K562 (cell line): Measurements from ENCODE around the gene GSTA4. TPM values are rescaled to one million over a fixed set of nuclear protein-coding genes. Genes with fewer than 3 reads are reported as not detected.
A peak's percentile ranks its signal among the peaks of the same experiment; 100 is the strongest.
"Not testable (repeated sequence)": the region's sequence is repeated elsewhere in the genome, so short reads cannot be mapped to it uniquely, and the experiment has no call there.

Experiments used
- ARID2 ChIP-seq: fragments of 450-650 bp; IDR thresholded peaks from 2 replicates; pipeline ENCODE4 v1.6.1; 2017; ENCODE audit warnings: antibody characterized with exemption, mild to moderate bottlenecking
- MGA ChIP-seq: fragments of 450-650 bp; IDR thresholded peaks from 2 replicates; pipeline ENCODE4 v1.6.1; 2016; ENCODE audit warnings: mild to moderate bottlenecking, moderate library complexity
- PBX2 ChIP-seq, 2 experiments: IDR thresholded peaks in 1 of 2; conservative IDR thresholded peaks in 1 of 2; 2 replicates each; pipeline ENCODE4 v1.6.1; 2016; ENCODE audit warnings: low read depth in 2 of 2, mild to moderate bottlenecking in 1 of 2, missing compliant biosample characterization in 1 of 2, missing genetic modification characterization in 1 of 2, moderate library complexity in 1 of 2
- SMAD4 ChIP-seq: fragments of 250-450 bp; sonication (Bioruptor Pico); conservative IDR thresholded peaks from 2 replicates; pipeline ENCODE4 v1.8.0; 2021; ENCODE audit warnings: inconsistent platforms, mild to moderate bottlenecking, moderate library complexity
- SP1 ChIP-seq: sonication (generic); formaldehyde crosslinking; IDR thresholded peaks from 2 replicates; pipeline ENCODE4 v1.8.1; 2022; ENCODE audit warnings: mild to moderate bottlenecking, missing genetic modification reagents
- ZBTB11 ChIP-seq, 3 experiments: fragments of 200-800 bp in 1 of 3; fragments of 250-450 bp in 1 of 3; fragments of 450-650 bp in 1 of 3; sonication (Bioruptor Pico) in 1 of 3; sonication (Bioruptor generic) in 1 of 3; formaldehyde crosslinking in 1 of 3; IDR thresholded peaks; 2 replicates each; pipeline versions ENCODE4 v1.6.1 to v1.8.0; 2016 to 2022; ENCODE audit warnings: mild to moderate bottlenecking in 2 of 3, missing genetic modification characterization in 2 of 3, missing compliant biosample characterization in 1 of 3, moderate library complexity in 1 of 3
- ZSCAN29 ChIP-seq: fragments of 450-650 bp; IDR thresholded peaks from 2 replicates; pipeline ENCODE4 v1.6.1; 2017
- polyA plus RNA-seq, 8 experiments: library from polyadenylated mRNA; depleted of rRNA in 4 of 8; stranded (reverse) in 5 of 8; unstranded in 3 of 8; fragments of >200 nt; fragmentation: Nextera tagmentation in 2 of 8; fragmentation: Illumina TruSeq in 1 of 8; extraction: Ambion mirVana in 2 of 8; extraction: Trizol in 1 of 8; gene quantifications; 2 replicates each; pipeline versions ENCODE4 v1.2.1 to v1.2.3, GENCODE V29; 2011 to 2014; ENCODE audit warnings: inconsistent platforms in 1 of 8, missing spikeins in 1 of 8
- total RNA-seq, 7 experiments: library from RNA; depleted of rRNA in 6 of 7; stranded (reverse); fragments of >200 nt in 6 of 7; fragmentation: Illumina TruSeq in 2 of 7; extraction: Trizol in 2 of 7; gene quantifications; 2 replicates each; pipeline versions ENCODE4 v1.2.1 to v1.2.3, GENCODE V29; 2011 to 2021; ENCODE audit warnings: low replicate concordance in 1 of 7

The GSTA4 gene
- total and polyA plus RNA-seq, 9 of the 15 experiments (the other 6 are each of a cell fraction or from before 2014, with no cell fraction given) = 0.89 to 4.0 (median 2.0) TPM

GRCh38 chr6:52995089-52995912 lies at the start of gene GSTA4 (continued):
- not testable (repeated sequence) for TF ChIP-seq PBX2 (CRISPR knock-in tag; IDR thresholded peaks at IDR 0.05; ENCODE audit: low read depth)
- TF ChIP-seq PBX2 (tag; conservative IDR thresholded peaks at IDR 0.05; ENCODE audit: low read depth) = peak; percentile 71
- peak in 1 of 3 experiments; percentile 61; a peak in 2 of 6 replicates for TF ChIP-seq ZBTB11 (CRISPR knock-in tag; IDR thresholded peaks at IDR 0.05)
- peak; percentile 95 for TF ChIP-seq ZSCAN29
- peak; percentile 96 for TF ChIP-seq SP1 (CRISPR knock-in tag)
- TF ChIP-seq SMAD4 (CRISPR knock-in tag) = peak; percentile 73
- peak; percentile 54; the same call in 1 of the 2 replicates for TF ChIP-seq ARID2
- peak; percentile 60 for TF ChIP-seq MGA
